HG03060 (cell line): ENCODE measurements around the gene EXOC3.
A peak's percentile ranks its signal among the peaks of the same experiment; 100 is the strongest.

Source experiments
- ATAC-seq: cut with Tn5 transposase; IDR thresholded peaks from one replicate; pipeline ENCODE4 v1.9.1; 2021; ENCODE audit warnings: low read depth, moderate number of reproducible peaks; ENCODE audit not compliant: unreplicated experiment

Gene EXOC3

DNA sequence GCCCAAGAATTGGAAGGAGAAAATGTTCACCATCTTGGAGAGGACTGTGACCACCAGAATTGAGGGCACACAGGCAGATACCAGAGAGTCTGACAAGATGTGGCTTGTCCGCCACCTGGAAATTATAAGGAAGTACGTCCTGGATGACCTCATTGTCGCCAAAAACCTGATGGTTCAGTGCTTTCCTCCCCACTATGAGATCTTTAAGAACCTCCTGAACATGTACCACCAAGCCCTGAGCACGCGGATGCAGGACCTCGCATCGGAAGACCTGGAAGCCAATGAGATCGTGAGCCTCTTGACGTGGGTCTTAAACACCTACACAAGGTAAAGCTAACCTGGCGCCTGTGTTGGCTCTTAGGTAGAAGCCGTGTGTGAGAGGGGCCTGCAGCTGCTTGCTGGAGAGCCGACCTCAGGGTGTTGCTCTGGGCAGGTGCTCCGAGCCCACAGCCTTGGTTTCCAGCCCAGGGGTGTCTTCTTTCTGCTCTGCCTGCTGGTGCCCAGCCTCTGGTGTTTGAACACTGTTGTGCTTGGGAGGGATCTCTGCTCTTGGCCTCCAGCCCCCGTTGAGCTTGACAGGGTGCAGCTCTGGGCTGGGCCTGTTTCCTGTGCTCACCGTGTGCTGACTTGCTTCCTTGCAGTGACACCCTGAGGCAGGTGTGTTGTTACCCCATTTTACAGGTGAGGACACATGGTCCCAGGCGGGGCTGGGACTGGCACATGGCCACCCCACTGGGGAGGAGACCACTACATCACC is 10.9 kb downstream of the EXOC3 start:
- ATAC-seq: no peak

DNA sequence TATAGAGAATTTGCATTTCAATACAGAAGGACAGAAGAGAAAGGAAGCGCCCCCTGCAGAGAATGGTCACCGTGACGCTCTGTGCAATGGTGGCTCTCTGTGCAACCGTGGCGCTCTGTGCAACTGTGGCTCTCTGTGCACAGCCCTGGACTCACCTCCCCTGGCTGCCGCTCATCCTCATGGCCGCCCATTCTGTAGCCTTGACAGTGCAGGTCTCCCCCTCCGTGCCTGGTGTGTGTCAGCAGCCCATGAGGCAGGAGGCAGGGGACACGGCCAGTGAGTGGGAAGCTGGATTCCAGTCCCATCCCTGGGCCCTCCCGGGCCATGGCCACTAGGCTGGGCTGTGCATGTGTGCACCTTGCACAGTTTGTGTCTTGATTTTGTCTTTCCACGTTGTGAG is 12.0 kb downstream of the EXOC3 start:
- no peak for ATAC-seq

DNA sequence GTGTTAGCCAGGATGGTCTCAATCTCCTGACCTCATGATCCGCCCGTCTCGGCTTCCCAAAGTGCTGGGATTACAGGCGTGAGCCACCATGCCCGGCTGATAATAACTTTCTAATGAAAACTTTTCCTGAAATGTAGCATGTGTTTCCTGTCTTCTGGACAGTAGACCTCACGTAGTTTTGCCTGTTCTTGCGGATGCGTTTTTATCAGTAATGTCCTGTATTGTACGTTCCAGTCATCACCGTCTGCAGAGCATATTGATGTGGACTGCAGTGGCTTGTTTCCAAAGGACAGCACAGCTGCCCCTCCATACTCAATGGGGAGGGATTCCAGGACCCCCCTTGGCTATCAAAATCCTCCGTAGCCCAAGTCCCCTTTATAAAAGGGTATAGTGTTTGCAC is 12.8 kb downstream of the EXOC3 start:
- no peak for ATAC-seq

DNA sequence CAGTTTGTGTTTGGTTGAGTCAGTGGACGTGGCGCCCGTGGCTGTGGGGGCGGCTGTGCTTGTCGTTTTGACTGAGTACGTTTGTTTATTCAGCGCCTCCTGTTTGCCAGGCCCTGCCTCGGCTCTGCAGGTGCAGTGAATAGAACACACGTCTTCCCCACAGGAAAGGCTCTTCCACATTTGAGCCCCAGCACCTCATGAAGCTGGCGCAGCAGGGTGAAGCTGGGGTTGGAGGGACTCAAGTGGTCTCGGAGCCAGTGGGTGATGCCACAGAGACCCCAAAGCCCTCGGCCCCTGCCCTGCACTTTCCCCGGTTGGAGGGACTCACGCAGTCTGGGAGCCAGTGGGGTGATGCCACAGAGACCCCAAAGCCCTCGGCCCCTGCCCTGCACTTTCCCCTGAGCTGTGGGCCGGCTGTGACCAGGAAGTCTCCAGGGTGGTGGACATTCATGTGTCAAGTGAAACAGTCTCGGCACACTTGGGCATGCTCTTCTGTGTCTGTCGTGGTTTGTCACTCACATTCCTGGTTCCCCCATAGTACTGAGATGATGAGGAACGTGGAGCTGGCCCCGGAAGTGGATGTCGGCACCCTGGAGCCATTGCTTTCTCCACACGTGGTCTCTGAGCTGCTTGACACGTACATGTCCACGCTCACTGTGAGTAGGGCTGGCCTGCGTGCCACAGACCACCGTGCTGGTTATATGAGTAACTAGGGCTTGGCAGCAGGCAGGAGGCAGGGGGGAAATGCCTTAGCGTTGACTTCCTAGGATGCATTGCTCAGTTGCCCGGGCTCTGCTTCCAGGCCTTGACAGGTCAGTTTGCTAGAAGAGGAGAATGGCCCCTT is 13.6 kb downstream of the EXOC3 start:
- no peak for ATAC-seq

DNA sequence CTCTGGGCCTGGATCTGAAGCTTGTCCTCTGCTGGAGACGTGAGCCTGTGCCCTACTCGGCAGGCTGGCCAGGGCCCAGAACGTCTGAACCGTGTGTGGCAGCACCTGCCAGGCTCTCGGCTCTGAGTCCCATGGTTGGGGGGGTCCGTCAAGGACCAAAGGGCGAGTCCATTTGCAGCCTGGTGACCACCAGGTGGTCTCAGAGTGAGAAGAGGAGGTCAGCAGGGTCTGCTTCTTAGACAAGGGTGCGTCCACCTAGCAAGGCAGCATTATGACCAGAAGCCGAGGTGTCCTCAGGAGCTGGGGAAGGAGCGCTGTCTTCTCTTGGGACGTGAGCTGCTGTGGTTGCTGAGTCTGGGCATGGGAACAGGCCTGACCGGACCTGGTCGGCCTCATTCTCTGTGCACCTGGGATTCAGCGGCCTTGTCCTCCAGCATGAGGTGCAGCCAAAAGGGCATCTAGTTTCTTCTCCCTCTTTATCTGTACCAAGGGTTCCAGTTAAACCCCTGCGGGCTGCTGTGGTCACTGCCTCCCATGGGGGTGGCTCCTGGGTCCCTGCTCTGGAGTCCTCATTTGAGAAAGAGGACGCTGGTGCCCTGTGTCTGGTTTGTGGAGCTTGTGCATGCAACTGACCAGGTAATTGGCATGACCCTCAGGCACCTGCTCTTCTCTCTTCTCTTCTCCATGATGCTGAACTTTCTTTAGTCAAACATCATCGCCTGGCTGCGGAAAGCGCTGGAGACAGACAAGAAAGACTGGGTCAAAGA is 14.4 kb downstream of the EXOC3 start:
- ATAC-seq: no peak

DNA sequence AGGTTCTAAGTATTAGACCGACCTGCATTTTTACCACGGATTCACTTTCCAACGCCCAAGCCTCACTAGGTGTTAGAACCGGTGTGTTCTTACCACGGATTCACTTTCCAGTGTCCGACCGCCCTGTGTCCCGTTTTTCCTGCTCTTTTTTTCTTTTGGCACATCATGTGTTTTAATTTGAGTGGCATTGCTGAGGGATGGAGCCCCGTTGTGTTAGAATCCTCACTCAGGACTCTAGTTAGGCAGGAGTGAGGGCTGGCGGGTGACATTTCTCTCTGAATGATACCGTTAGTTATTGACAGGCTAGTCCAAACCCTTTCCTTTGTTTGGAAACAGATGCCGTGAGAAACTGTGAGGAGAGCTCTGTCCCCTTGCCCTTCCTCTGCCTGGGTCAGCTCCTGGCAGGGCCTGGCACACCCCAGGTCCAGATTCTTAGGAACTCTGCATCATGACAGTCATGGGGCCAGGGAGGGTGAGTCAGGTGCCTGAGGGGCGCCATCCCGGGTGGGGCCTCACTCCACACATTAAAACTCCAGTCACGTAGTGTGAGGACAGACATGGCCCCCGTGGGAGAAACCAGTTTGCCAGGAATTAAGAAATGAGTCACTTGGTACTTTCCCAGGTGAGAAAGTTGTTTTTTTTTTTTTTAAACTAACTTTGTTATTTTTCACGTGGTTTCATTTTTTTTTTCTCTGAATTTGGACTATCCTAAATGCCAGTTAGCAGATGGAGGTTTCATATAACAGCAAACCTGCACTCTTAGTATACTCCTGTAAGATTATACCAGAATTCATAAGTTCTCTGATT is 15.8 kb downstream of the EXOC3 start:
- peak; percentile 71 for ATAC-seq

DNA sequence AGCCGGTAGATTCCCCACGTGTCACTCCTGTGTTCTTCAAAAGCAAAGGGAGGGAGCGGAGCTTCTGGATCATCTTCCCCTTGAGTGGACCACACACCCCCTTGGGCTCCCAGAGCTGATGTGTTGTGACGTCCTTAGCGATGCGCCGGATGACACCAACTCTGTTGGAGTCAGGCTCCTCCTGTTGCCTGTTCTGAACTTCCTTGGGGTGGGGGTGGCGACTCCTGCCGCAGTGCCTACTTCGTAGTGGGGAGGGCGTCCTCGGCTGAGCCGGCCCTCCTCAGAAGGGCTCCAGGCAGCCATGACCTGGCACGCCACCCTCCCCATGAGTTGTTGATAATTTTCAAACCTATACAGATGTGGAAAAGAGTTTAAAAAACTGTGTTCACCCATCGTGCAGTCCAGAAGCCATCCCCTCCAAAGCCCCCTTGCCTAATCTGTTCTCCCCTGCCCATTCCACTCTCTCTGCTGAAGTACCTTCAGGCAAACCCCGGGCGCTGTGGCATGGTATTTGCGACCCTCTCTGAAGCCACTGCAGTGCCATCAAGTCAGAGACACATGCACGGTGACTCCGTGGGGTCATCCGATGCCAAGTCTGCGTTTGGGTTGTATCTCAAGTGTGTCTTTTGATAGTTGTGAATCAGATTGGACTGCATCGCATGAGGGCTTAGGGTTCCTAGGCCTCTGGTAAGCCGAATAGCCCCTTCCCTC is 16.7 kb downstream of the EXOC3 start:
- ATAC-seq: no peak

DNA sequence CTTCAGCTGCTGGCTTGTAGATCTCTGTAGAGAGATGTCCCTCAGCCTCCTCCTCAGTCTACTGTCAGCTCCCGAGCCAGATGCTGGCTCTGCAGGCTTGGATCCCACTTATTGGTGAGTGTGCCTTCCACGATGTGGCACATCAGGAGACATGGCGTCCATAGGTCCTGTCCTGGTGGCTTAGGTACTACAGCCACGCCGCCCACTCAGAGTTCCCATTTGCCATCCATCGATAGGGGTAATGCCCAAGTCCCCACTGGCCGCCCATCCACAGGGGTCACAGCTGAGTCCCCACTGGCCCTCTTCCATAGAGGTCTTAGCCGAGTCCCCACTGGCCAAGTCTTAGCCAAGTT is 17.3 kb downstream of the EXOC3 start:
- no peak for ATAC-seq

DNA sequence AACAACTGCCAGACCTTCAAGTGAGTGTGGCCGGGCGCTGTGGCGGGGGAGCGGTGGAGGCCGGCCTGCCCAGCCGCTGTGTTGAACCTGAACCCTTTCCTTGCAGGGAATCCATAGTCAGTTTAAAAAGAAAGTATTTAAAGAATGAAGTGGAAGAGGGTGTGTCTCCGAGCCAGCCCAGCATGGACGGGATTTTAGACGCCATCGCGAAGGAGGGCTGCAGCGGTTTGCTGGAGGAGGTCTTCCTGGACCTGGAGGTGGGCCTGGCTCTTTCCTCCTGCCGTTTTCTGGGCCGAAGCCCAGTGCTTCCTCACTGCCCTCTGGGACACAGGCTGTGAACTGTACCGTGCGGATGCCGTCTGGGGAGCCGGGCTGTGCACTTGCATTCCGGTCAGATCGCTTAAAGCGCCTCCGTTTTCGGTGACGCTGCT is 19.1 kb downstream of the EXOC3 start:
- ATAC-seq: no peak

DNA sequence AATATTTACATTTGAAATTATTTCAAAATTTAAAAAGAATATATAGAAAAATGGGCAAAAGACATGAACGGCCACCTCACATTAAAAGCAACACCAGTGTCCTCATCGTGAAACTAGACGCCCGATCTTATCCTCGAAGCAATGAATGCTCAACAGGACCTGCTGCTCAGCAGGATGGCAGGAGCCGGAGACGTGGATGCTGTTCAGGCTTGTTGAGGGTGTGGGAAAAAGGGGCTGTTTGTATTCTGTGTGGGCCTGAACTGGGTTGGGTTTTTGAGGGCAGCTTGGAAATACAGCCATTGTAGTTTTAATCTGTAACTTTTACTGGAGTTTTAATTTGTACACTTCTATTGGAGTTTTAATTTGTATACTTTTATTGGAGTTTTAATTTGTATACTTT is 20.3 kb downstream of the EXOC3 start:
- ATAC-seq: no peak

DNA sequence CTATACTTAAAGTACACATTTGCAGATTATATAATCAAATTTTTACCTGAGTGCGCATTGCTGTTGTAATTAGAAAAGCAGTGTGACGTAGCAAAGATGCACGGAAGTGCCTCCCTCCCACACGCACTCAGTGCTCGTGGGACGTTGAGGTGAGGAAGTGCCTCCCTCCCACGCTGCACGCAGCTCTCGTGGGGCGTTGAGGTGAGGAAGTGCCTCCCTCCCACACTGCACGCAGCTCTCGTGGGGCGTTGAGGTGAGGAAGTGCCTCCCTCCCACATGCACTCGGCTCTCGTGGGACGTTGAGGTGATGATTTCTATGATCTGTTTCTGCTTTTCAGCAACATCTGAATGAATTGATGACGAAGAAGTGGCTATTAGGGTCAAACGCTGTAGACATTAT is 21.0 kb downstream of the EXOC3 start:
- ATAC-seq: no peak

DNA sequence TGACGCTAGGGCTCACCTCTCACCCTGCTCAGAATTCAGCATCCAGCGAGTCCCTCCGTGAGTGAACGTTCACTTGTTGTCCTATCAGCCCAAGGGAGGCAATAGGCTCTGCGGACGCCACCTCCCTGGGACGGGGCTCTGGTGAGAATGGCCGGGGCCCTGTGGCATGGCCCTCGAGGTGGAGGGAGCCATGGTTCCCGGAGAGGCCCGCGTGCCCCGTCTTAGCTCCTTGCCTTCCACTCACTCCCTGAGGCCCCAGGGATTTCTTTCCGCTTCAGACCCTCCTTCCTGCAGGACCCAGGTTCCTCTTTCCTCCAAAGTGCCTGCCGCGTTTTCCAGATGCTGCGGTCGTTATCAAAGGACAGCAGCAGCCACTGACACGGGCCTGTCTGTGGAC is 21.5 kb downstream of the EXOC3 start:
- no peak for ATAC-seq

DNA sequence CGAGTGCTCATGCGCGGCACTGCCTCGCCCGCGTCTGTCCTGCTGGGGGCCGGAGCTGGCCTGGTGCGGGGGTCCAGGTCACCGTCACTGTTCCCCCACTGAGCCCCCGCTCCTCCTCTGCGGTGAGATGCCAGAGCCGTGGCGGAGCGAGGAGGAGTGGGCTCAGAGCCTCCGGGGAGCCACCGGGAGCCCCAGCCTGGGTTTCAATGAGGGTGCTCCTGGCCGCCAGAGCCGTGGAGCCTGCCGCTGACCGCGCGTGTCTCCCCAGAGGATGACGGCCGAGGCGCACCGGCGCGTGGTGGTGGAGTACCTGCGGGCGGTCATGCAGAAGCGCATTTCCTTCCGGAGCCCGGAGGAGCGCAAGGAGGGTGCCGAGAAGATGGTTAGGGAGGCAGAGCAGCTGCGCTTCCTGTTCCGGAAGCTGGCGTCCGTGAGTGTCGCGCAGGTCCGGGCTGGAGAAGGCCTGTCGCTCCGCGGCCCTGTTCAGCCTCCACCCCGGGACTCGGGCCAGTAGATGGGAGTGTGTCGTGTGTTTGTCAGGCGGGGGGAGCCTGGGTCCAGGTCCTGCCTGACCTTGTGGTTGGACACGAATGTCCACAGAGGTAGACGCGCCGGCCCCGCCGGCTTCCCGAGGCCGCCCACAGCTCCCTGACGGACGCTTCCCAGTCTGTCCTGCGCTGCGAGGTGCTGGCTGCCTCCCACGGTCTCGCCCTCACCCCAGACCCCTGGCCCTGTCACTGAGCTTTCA is 22.0 kb downstream of the EXOC3 start:
- no peak for ATAC-seq

DNA sequence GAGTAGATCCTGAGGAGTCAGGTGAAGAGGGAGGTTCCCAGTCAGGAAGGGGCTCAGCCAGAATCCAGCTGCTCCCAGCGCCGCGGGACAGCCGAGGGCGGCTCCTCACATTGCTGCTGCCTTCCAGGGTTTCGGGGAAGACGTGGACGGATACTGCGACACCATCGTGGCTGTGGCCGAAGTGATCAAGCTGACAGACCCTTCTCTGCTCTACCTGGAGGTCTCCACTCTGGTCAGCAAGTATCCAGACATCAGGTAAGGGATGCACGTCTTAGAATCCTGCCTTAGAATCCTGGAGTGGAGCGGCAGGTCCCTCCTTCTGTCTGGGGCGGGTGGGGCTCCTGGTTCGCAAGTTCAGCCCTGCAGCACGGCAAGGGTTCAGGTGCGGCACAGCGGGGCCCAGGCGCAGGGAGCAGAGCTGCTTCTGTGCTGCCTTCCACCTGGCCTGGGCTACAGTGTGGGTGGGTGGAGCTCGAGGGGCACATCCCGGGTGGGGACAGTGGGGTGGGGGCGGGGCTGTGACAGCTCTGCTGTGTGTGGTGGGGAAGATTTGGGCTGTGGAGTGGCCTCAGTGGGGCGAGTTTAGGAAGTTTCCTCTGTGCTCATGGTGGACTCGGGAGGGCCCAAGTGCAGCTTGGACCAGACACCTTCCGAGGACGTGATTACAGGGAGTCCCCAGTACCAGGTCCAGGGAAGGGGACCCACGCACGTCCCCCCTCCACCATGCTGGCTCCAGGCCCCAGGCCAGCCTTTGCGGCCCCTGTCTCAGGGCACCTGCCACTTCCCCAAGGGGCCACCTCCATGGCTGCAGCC is 22.8 kb downstream of the EXOC3 start:
- ATAC-seq: no peak

DNA sequence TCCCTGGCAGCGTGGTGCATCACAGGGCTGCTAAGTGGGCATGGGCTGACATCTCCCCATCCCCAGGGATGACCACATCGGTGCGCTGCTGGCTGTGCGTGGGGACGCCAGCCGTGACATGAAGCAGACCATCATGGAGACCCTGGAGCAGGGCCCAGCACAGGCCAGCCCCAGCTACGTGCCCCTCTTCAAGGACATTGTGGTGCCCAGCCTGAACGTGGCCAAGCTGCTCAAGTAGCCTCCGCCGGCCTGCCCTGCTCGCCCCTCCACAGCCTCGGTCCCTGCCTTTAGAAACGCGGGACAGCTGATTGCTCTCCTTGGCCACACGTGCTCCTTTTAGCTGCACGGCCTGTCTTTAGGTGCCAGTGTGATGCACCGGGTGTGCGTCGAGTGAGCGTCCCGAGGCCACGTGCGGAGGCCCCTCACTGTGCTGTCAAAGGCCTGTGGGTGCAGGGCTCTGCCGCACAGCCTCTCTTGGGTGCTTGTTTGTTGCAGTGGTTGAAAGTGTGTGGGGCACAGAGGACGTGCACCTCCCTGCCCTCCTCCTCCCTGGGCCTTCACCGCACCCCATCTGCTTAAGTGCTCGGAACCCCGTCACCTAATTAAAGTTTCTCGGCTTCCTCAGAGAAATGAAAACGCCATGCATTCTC is 23.8 kb downstream of the EXOC3 start:
- ATAC-seq: no peak

DNA sequence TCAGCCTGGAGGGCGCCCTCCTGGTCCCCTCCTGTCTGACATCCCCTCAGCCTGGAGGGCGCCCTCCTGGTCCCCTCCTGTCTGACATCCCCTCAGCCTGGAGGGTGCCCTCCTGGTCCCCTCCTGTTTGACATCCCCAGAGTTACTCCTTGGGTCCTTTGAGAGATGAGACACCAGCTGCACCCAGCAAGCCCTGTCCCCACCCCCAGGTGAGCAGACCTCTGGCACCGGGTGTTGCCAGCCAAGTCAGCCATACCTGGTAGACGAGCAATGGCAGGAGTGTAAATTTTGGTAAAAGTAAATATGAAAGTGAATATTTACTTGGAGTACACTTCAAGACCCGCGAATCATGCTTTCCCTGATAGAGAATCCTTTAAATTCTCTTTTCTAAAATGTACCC is 25.4 kb downstream of the EXOC3 start:
- ATAC-seq: no peak

DNA sequence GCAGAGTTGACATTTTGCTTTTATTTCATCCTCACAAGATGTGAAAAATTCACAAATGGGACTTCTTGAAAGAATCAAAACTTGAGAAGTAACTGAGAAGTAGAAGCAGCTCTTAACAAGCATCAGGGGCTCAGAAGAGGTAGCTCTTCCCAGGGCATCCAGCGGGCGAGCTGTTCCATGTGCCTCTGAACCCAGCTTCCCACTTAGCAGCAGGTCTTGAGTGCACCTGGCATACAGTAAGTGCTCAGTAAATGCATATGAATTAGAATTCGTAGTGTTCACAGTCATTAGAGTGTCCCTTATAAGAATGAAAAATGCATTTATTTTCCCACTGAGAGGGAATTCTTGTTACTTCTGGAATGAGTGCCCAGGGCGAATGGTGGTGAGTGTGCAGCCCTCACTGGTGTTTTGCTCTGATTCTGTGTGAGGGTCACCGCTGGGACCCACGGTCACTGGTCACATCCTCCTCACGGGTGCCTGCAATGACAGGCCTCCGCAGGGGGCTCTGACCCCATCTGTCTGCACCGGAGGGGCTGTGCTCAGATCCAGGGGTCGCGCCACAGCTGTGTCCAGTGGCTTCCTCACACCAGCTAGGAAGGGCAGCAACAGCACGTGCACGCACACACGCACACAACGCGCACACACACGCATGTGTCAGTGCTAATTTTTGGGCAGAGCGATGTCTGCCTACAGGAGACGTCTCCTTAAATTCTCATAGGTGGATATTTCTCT is 26.9 kb downstream of the EXOC3 start:
- ATAC-seq: no peak
